HCT116 (cell line): ENCODE measurements around the gene REST.

Experiments
- CBX3 ChIP-seq: IDR thresholded peaks from 2 replicates; pipeline ENCODE4 v1.6.1; 2012; ENCODE audit warnings: low read depth
- EGR1 ChIP-seq: IDR thresholded peaks from 2 replicates; pipeline ENCODE4 v1.6.1; 2012; ENCODE audit warnings: low read depth
- EZH2 ChIP-seq: fragments of 200-600 bp; sonication (generic); IDR thresholded peaks from 2 replicates; pipeline ENCODE4 v1.6.1; 2017; ENCODE audit warnings: antibody characterized with exemption, mixed run types
- EZH2phosphoT487 ChIP-seq: fragments of 200-600 bp; IDR thresholded peaks from 2 replicates; pipeline ENCODE4 v1.6.1; 2018; ENCODE audit warnings: antibody characterized with exemption, borderline replicate concordance
- JUND ChIP-seq: IDR thresholded peaks from 2 replicates; pipeline ENCODE4 v1.6.1; 2012
- POLR2A ChIP-seq: IDR thresholded peaks from 2 replicates; pipeline ENCODE4 v1.7.0; 2011; ENCODE audit warnings: borderline replicate concordance; ENCODE audit not compliant: insufficient read depth, insufficient read length; ENCODE audit errors: extremely low read depth
- POLR2AphosphoS5 ChIP-seq: IDR thresholded peaks from 2 replicates; pipeline ENCODE4 v1.6.1; 2011; ENCODE audit warnings: mild to moderate bottlenecking, low read depth, low read length, moderate library complexity
- RAD21 ChIP-seq: IDR thresholded peaks from 2 replicates; pipeline ENCODE4 v1.6.1; 2012; ENCODE audit warnings: low read depth, mild to moderate bottlenecking
- SIN3A ChIP-seq: IDR thresholded peaks from 2 replicates; pipeline ENCODE4 v1.6.1; 2012; ENCODE audit warnings: low read depth
- YY1 ChIP-seq: IDR thresholded peaks from 2 replicates; pipeline ENCODE4 v1.6.1; 2011; ENCODE audit warnings: low read length, low read depth, moderate library complexity, mild to moderate bottlenecking; ENCODE audit not compliant: insufficient replicate concordance; ENCODE audit errors: extremely low read depth
- ZNF274 ChIP-seq: fragments of 200-500 bp; sonication (Bioruptor generic); IDR thresholded peaks from 2 replicates; pipeline ENCODE4 v1.6.1; 2014; ENCODE audit warnings: mild to moderate bottlenecking, low read depth, low read length, inconsistent platforms
- TF ChIP-seq, protein P1 (sequence below), 3 experiments: fragments of 200-600 bp in 1 of 3; sonication (generic) in 1 of 3; IDR thresholded peaks in 2 of 3; conservative IDR thresholded peaks in 1 of 3; 2 replicates each; pipeline ENCODE4 v1.5.1; 2012 to 2017; ENCODE audit warnings: low read depth in 2 of 3, low read length in 2 of 3, antibody characterized with exemption in 1 of 3, borderline replicate concordance in 1 of 3, control low read depth in 1 of 3, mild to moderate bottlenecking in 1 of 3, mixed read lengths in 1 of 3, mixed run types in 1 of 3, moderate library complexity in 1 of 3; ENCODE audit not compliant: insufficient read depth in 1 of 3
- TF ChIP-seq, protein P2 (sequence below): IDR thresholded peaks from 2 replicates; pipeline ENCODE4 v1.6.1; 2012; ENCODE audit warnings: low read depth

DNA sequence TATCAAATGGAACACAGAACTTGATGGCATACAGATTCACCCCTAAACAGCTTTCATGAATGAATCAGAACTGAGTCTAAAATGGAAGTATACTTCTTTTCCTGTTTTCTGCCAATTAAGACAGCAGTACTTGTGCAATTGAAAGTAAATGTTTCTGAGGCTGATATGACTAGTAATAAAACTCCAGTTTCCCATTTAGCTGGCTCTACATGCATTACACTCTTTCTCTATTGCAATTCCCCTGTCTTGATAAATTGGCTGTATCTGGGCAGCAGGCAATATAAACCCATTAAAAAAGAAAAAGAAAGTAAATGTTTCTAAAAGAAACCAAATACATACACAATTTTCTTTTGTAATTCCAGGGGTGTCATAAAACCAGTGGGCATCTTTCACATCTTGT is 65.1 kb downstream of the REST start:
- TF ChIP-seq POLR2A = no peak
- TF ChIP-seq EZH2 = no peak
- TF ChIP-seq CBX3 = peak; percentile 55; the same call in 1 of the 2 replicates
- TF ChIP-seq, protein P1, sequence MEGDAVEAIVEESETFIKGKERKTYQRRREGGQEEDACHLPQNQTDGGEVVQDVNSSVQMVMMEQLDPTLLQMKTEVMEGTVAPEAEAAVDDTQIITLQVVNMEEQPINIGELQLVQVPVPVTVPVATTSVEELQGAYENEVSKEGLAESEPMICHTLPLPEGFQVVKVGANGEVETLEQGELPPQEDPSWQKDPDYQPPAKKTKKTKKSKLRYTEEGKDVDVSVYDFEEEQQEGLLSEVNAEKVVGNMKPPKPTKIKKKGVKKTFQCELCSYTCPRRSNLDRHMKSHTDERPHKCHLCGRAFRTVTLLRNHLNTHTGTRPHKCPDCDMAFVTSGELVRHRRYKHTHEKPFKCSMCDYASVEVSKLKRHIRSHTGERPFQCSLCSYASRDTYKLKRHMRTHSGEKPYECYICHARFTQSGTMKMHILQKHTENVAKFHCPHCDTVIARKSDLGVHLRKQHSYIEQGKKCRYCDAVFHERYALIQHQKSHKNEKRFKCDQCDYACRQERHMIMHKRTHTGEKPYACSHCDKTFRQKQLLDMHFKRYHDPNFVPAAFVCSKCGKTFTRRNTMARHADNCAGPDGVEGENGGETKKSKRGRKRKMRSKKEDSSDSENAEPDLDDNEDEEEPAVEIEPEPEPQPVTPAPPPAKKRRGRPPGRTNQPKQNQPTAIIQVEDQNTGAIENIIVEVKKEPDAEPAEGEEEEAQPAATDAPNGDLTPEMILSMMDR (IDR thresholded peaks at IDR 0.05 in 2 of 3, conservative IDR thresholded peaks at IDR 0.05 in 1 of 3; ENCODE audit: borderline replicate concordance in 1 of 3, insufficient read depth in 1 of 3, low read depth in 2 of 3, low read length in 2 of 3) = no peak
- TF ChIP-seq, protein P2, sequence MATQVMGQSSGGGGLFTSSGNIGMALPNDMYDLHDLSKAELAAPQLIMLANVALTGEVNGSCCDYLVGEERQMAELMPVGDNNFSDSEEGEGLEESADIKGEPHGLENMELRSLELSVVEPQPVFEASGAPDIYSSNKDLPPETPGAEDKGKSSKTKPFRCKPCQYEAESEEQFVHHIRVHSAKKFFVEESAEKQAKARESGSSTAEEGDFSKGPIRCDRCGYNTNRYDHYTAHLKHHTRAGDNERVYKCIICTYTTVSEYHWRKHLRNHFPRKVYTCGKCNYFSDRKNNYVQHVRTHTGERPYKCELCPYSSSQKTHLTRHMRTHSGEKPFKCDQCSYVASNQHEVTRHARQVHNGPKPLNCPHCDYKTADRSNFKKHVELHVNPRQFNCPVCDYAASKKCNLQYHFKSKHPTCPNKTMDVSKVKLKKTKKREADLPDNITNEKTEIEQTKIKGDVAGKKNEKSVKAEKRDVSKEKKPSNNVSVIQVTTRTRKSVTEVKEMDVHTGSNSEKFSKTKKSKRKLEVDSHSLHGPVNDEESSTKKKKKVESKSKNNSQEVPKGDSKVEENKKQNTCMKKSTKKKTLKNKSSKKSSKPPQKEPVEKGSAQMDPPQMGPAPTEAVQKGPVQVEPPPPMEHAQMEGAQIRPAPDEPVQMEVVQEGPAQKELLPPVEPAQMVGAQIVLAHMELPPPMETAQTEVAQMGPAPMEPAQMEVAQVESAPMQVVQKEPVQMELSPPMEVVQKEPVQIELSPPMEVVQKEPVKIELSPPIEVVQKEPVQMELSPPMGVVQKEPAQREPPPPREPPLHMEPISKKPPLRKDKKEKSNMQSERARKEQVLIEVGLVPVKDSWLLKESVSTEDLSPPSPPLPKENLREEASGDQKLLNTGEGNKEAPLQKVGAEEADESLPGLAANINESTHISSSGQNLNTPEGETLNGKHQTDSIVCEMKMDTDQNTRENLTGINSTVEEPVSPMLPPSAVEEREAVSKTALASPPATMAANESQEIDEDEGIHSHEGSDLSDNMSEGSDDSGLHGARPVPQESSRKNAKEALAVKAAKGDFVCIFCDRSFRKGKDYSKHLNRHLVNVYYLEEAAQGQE = no peak
- TF ChIP-seq YY1 = no peak
- no peak for TF ChIP-seq ZNF274
- no peak for TF ChIP-seq POLR2AphosphoS5
- no peak for TF ChIP-seq RAD21
- TF ChIP-seq SIN3A = no peak
- no peak for TF ChIP-seq EGR1
- TF ChIP-seq JUND = no peak
- TF ChIP-seq EZH2phosphoT487 = no peak
